GM12878 (cell line): ENCODE data around the gene FALEC. TPM values are rescaled to one million over a fixed set of nuclear protein-coding genes. Genes with fewer than 3 reads are reported as not detected.

ENCODE experiments used
- BMI1 ChIP-seq: fragments of 450-650 bp; IDR thresholded peaks from 2 replicates; pipeline ENCODE4 v1.6.1; 2016; ENCODE audit warnings: mild to moderate bottlenecking, moderate library complexity, borderline replicate concordance
- CBFB ChIP-seq: IDR thresholded peaks from 2 replicates; pipeline ENCODE4 v1.6.1; 2016; ENCODE audit warnings: antibody characterized with exemption, low read depth
- CREM ChIP-seq: IDR thresholded peaks from 2 replicates; pipeline ENCODE4 v1.6.1; 2014; ENCODE audit warnings: antibody characterized with exemption, low read depth
- EGR1 ChIP-seq, 2 experiments: IDR thresholded peaks; 1 replicate in 1 of 2; 2 replicates in 1 of 2; pipeline ENCODE4 v1.6.1; 2011 to 2012; ENCODE audit warnings: low read depth in 2 of 2, low read length in 2 of 2, borderline replicate concordance in 1 of 2, mild to moderate bottlenecking in 1 of 2, moderate library complexity in 1 of 2
- JUNB ChIP-seq: IDR thresholded peaks from 2 replicates; pipeline ENCODE4 v1.6.1; 2016; ENCODE audit warnings: antibody characterized with exemption, mild to moderate bottlenecking
- MYC ChIP-seq: IDR thresholded peaks from 2 replicates; pipeline ENCODE4 v1.6.1; 2011; ENCODE audit warnings: mild to moderate bottlenecking, low read length, moderate library complexity, inconsistent platforms; ENCODE audit not compliant: insufficient read depth, insufficient replicate concordance, insufficient read length, severe bottlenecking
- POLR2AphosphoS5 ChIP-seq: IDR thresholded peaks from 2 replicates; pipeline ENCODE4 v1.6.1; 2011; ENCODE audit warnings: mild to moderate bottlenecking, low read length, inconsistent platforms
- RELA ChIP-seq: fragments of 450-650 bp; IDR thresholded peaks from 2 replicates; pipeline ENCODE4 v1.8.0; 2014; ENCODE audit warnings: borderline replicate concordance; ENCODE audit not compliant: partially characterized antibody
- SMAD5 ChIP-seq: IDR thresholded peaks from 2 replicates; pipeline ENCODE4 v1.6.1; 2016; ENCODE audit warnings: antibody characterized with exemption, low read depth
- SMC3 ChIP-seq: IDR thresholded peaks from 2 replicates; pipeline ENCODE4 v1.6.1; 2011; ENCODE audit warnings: low read length, improper control_type of control experiment, borderline replicate concordance
- SRF ChIP-seq, 2 experiments: IDR thresholded peaks; 2 replicates each; pipeline ENCODE4 v1.6.1; 2011; ENCODE audit warnings: low read depth in 2 of 2, low read length in 2 of 2, mild to moderate bottlenecking in 1 of 2, moderate library complexity in 1 of 2
- TARDBP ChIP-seq: IDR thresholded peaks from 2 replicates; pipeline ENCODE4 v1.6.1; 2016; ENCODE audit warnings: borderline replicate concordance
- TBL1XR1 ChIP-seq: IDR thresholded peaks from 2 replicates; pipeline ENCODE4 v1.6.1; 2012; ENCODE audit warnings: low read depth, low read length, improper control_type of control experiment
- WRNIP1 ChIP-seq: IDR thresholded peaks from 2 replicates; pipeline ENCODE4 v1.6.1; 2011; ENCODE audit warnings: low read depth, low read length, improper control_type of control experiment, borderline replicate concordance
- ZSCAN29 ChIP-seq: fragments of 450-650 bp; IDR thresholded peaks from 2 replicates; pipeline ENCODE4 v1.6.1; 2017; ENCODE audit warnings: mild to moderate bottlenecking, moderate library complexity
- polyA plus RNA-seq, 11 experiments: library from polyadenylated mRNA; depleted of rRNA in 4 of 11; unstranded in 6 of 11; stranded (reverse) in 5 of 11; fragments of >200 nt; fragmentation: Nextera tagmentation in 4 of 11; fragmentation: Illumina TruSeq in 1 of 11; extraction: Ambion mirVana in 4 of 11; extraction: Trizol in 1 of 11; gene quantifications; 1 replicate in 1 of 11; 2 replicates in 10 of 11; pipeline versions ENCODE4 v1.2.1 to v1.2.3, GENCODE V29; 2011 to 2016; ENCODE audit warnings: inconsistent platforms in 2 of 11, missing spikeins in 2 of 11, low read depth in 1 of 11
- total RNA-seq, 4 experiments: library from RNA; depleted of rRNA in 3 of 4; stranded (reverse); fragments of >200 nt in 3 of 4; fragmentation: Illumina TruSeq in 1 of 4; extraction: Trizol in 1 of 4; gene quantifications; 2 replicates each; pipeline versions ENCODE4 v1.2.1 to v1.2.3, GENCODE V29; 2013 to 2021
- TF ChIP-seq, protein P1 (sequence below): fragments of 450-650 bp; conservative IDR thresholded peaks from 2 replicates; pipeline ENCODE4 v1.6.1; 2017; ENCODE audit warnings: mild to moderate bottlenecking, moderate library complexity
- TF ChIP-seq, protein P2 (sequence below): fragments of 450-650 bp; IDR thresholded peaks from 2 replicates; pipeline ENCODE4 v1.6.1; 2014; ENCODE audit warnings: mild to moderate bottlenecking
- TF ChIP-seq, protein P3 (sequence below): fragments of 450-650 bp; IDR thresholded peaks from 2 replicates; pipeline ENCODE4 v1.6.1; 2018; ENCODE audit warnings: mild to moderate bottlenecking, low read depth, moderate library complexity; ENCODE audit not compliant: partially characterized antibody
- TF ChIP-seq, protein P4 (sequence below), 3 experiments: IDR thresholded peaks in 2 of 3; conservative IDR thresholded peaks in 1 of 3; 2 replicates each; pipeline ENCODE4 v1.5.1; 2011; ENCODE audit warnings: low read depth in 3 of 3, low read length in 3 of 3, mild to moderate bottlenecking in 3 of 3, control low read depth in 2 of 3, moderate library complexity in 2 of 3, inconsistent platforms in 1 of 3, mixed read lengths in 1 of 3; ENCODE audit not compliant: control insufficient read depth in 2 of 3, insufficient read depth in 1 of 3; ENCODE audit errors: extremely low read depth in 1 of 3

The FALEC gene
- total and polyA plus RNA-seq, 10 of the 15 experiments (the other 5 are each of a cell fraction or from before 2014, with no cell fraction given), result 0.21 to 0.71 (median 0.32) TPM; not detected in 3

DNA sequence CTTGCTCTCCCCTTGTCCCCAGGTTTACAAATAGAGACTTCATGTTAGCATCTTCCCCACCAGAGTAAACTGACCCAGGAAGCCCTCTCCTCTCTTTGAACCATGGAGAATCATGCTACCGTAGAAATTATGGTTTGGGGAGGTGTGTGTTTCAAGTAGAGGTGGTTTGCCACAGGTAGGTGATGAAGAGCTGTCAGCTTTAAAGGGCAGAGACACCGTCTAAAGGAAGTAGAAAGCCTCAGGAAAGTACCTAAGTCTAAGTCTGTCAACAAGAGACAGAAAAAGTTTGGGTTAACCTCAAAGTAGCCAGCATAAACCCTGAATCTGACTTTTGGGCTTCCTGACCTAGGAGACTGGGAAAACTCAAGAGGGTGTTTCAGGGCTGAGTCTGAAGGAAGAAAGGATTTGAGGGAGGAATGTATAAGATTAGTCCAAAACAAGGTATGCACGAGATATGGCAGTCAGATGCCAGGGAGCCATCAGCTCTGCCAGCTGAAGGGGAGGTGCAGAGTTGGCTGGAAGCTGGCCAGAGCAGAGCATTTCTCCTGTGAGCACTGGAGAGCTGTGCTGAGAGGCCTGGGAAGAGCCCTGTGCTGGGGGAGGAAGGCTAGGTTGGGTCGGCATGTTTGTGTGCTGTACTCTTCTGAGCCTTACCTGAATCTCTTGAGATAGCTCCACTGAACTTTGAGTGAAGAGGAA lies 47.9 kb downstream of the FALEC start (continued):
- TF ChIP-seq, protein P1, sequence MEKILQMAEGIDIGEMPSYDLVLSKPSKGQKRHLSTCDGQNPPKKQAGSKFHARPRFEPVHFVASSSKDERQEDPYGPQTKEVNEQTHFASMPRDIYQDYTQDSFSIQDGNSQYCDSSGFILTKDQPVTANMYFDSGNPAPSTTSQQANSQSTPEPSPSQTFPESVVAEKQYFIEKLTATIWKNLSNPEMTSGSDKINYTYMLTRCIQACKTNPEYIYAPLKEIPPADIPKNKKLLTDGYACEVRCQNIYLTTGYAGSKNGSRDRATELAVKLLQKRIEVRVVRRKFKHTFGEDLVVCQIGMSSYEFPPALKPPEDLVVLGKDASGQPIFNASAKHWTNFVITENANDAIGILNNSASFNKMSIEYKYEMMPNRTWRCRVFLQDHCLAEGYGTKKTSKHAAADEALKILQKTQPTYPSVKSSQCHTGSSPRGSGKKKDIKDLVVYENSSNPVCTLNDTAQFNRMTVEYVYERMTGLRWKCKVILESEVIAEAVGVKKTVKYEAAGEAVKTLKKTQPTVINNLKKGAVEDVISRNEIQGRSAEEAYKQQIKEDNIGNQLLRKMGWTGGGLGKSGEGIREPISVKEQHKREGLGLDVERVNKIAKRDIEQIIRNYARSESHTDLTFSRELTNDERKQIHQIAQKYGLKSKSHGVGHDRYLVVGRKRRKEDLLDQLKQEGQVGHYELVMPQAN, result peak; percentile 16; the same call in 1 of the 2 replicates
- TF ChIP-seq TARDBP (no peak), SRF (IDR thresholded peaks at IDR 0.05; ENCODE audit: low read depth in 2 of 2, low read length in 2 of 2) (peak in 1 of 2 experiments; percentile 30; a peak in 1 of 4 replicates), SMC3 (no peak; the same call in 1 of the 2 replicates), EGR1 (IDR thresholded peaks at IDR 0.05; ENCODE audit: borderline replicate concordance in 1 of 2, low read depth in 2 of 2, low read length in 2 of 2) (no peak), POLR2AphosphoS5 (peak; percentile 57), MYC (no peak), RELA (peak; percentile 89), JUNB (peak; percentile 19; the same call in 1 of the 2 replicates), CBFB (peak; percentile 65; the same call in 1 of the 2 replicates), SMAD5 (no peak), CREM (peak; percentile 77), TBL1XR1 (peak; percentile 97), BMI1 (peak; percentile 41; the same call in 1 of the 2 replicates), WRNIP1 (no peak), ZSCAN29 (no peak)
- TF ChIP-seq, protein P2, sequence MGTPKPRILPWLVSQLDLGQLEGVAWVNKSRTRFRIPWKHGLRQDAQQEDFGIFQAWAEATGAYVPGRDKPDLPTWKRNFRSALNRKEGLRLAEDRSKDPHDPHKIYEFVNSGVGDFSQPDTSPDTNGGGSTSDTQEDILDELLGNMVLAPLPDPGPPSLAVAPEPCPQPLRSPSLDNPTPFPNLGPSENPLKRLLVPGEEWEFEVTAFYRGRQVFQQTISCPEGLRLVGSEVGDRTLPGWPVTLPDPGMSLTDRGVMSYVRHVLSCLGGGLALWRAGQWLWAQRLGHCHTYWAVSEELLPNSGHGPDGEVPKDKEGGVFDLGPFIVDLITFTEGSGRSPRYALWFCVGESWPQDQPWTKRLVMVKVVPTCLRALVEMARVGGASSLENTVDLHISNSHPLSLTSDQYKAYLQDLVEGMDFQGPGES, result no peak
- TF ChIP-seq, protein P3, sequence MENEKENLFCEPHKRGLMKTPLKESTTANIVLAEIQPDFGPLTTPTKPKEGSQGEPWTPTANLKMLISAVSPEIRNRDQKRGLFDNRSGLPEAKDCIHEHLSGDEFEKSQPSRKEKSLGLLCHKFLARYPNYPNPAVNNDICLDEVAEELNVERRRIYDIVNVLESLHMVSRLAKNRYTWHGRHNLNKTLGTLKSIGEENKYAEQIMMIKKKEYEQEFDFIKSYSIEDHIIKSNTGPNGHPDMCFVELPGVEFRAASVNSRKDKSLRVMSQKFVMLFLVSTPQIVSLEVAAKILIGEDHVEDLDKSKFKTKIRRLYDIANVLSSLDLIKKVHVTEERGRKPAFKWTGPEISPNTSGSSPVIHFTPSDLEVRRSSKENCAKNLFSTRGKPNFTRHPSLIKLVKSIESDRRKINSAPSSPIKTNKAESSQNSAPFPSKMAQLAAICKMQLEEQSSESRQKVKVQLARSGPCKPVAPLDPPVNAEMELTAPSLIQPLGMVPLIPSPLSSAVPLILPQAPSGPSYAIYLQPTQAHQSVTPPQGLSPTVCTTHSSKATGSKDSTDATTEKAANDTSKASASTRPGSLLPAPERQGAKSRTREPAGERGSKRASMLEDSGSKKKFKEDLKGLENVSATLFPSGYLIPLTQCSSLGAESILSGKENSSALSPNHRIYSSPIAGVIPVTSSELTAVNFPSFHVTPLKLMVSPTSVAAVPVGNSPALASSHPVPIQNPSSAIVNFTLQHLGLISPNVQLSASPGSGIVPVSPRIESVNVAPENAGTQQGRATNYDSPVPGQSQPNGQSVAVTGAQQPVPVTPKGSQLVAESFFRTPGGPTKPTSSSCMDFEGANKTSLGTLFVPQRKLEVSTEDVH, result no peak
- TF ChIP-seq, protein P4, sequence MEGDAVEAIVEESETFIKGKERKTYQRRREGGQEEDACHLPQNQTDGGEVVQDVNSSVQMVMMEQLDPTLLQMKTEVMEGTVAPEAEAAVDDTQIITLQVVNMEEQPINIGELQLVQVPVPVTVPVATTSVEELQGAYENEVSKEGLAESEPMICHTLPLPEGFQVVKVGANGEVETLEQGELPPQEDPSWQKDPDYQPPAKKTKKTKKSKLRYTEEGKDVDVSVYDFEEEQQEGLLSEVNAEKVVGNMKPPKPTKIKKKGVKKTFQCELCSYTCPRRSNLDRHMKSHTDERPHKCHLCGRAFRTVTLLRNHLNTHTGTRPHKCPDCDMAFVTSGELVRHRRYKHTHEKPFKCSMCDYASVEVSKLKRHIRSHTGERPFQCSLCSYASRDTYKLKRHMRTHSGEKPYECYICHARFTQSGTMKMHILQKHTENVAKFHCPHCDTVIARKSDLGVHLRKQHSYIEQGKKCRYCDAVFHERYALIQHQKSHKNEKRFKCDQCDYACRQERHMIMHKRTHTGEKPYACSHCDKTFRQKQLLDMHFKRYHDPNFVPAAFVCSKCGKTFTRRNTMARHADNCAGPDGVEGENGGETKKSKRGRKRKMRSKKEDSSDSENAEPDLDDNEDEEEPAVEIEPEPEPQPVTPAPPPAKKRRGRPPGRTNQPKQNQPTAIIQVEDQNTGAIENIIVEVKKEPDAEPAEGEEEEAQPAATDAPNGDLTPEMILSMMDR (IDR thresholded peaks at IDR 0.05 in 2 of 3, conservative IDR thresholded peaks at IDR 0.05 in 1 of 3; ENCODE audit: control insufficient read depth in 2 of 3, extremely low read depth in 1 of 3, insufficient read depth in 1 of 3, low read depth in 3 of 3, low read length in 3 of 3), result peak in 1 of 3 experiments; percentile 28; a peak in 3 of 6 replicates
